Keratinocyte (primary cell): ENCODE measurements around the gene DDX11.
"Not testable (repeated sequence)": the region's sequence is repeated elsewhere in the genome, so short reads cannot be mapped to it uniquely, and the experiment has no call there.

Experiments used
- CTCF ChIP-seq, 3 experiments: IDR thresholded peaks in 1 of 3; conservative IDR thresholded peaks in 1 of 3; optimal IDR thresholded peaks in 1 of 3; 2 replicates in 2 of 3; 3 replicates in 1 of 3; pipeline versions ENCODE3 to v1.5.1; 2011; ENCODE audit warnings: low read length in 3 of 3, mild to moderate bottlenecking in 3 of 3, moderate library complexity in 2 of 3, control low read depth in 1 of 3, inconsistent platforms in 1 of 3; ENCODE audit not compliant: insufficient read depth in 2 of 3; ENCODE audit errors: extremely low read depth in 1 of 3
- EZH2 ChIP-seq: IDR thresholded peaks from one replicate; pipeline ENCODE4 v1.6.1; 2012; ENCODE audit warnings: inconsistent platforms, mild to moderate bottlenecking, low read length, moderate library complexity

DNA sequence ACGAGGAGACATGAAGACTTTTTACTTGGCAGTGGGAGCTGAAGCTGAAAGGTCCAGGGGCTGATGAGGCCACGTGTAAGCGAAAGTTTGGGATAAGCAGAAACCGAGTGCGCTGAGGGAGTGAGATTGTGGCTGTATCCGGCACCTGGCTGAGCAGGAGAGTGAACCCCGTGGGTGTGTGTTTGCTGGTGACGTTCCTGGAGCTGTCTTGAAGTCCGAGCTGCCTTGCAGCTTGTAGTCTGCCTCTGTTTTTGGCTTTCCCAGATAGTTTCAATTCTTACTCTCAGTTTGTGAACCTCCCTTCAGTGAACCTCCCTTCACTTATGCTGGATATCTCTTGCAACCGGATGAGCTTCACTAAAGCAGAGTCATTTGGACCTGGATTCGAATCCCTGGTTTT, 2.5 kb downstream of the DDX11 start:
- not testable (repeated sequence) for TF ChIP-seq CTCF (optimal IDR thresholded peaks at IDR 0.05 in 1 of 3, IDR thresholded peaks at IDR 0.05 in 1 of 3, conservative IDR thresholded peaks at IDR 0.05 in 1 of 3; ENCODE audit: extremely low read depth in 1 of 3, insufficient read depth in 2 of 3, low read length in 3 of 3); EZH2
